Keratinocyte (primary cell): ENCODE measurements around the gene DDX41. TPM values are rescaled to one million over a fixed set of nuclear protein-coding genes. Genes with fewer than 3 reads are reported as not detected.

Experiments used
- DNase-seq: peaks from one replicate; pipeline ENCODE4 v3.0.0-alpha.2; 2011; ENCODE audit warnings: low read depth, missing footprints, low spot score
- FAIRE-seq: peaks from 2 replicates; lab custom pipeline; 2011; peaks lifted over from hg19 to GRCh38; lab: Jason Lieb, UNC
- H2AFZ ChIP-seq: 2 replicates; pipeline ENCODE4 v1.6.0; 2012; ENCODE audit warnings: low read length, control low read depth, inconsistent platforms; ENCODE audit not compliant: control insufficient read depth
- H3K27ac ChIP-seq: 2 replicates; pipeline ENCODE4 v1.5.1; 2011; ENCODE audit warnings: low read length; ENCODE audit not compliant: control insufficient read depth, insufficient read depth
- H3K27me3 ChIP-seq: 3 replicates; pipeline ENCODE4 v1.6.0; 2011; ENCODE audit warnings: low read length; ENCODE audit not compliant: control insufficient read depth, insufficient read depth; ENCODE audit errors: extremely low read depth
- H3K36me3 ChIP-seq, 2 experiments: 2 replicates in 1 of 2; 3 replicates in 1 of 2; pipeline ENCODE4 v1.5.1; 2011; ENCODE audit warnings: low read length in 2 of 2, mild to moderate bottlenecking in 1 of 2; ENCODE audit not compliant: control insufficient read depth in 2 of 2, insufficient read depth in 2 of 2; ENCODE audit errors: extremely low read depth in 1 of 2
- H3K4me1 ChIP-seq: 3 replicates; pipeline ENCODE4 v1.5.1; 2011; ENCODE audit warnings: low read length; ENCODE audit not compliant: control insufficient read depth, insufficient read depth; ENCODE audit errors: extremely low read depth
- H3K4me2 ChIP-seq: 3 replicates; pipeline ENCODE4 v1.6.0; 2011; ENCODE audit warnings: low read depth, low read length; ENCODE audit not compliant: control insufficient read depth, insufficient read depth; ENCODE audit errors: extremely low read depth
- H3K4me3 ChIP-seq, 3 experiments: fragments of 200-600 bp in 1 of 3; sonication (generic) in 1 of 3; 2 replicates in 2 of 3; 3 replicates in 1 of 3; pipeline ENCODE4 v1.5.1; 2011 to 2016; ENCODE audit warnings: low read length in 3 of 3, mild to moderate bottlenecking in 3 of 3, control low read depth in 2 of 3, inconsistent platforms in 1 of 3, low read depth in 1 of 3, mixed read lengths in 1 of 3, mixed run types in 1 of 3, moderate library complexity in 1 of 3; ENCODE audit not compliant: control insufficient read depth in 2 of 3, insufficient read depth in 2 of 3; ENCODE audit errors: extremely low read depth in 1 of 3
- H3K79me2 ChIP-seq: 2 replicates; pipeline ENCODE4 v1.6.0; 2012; ENCODE audit warnings: low read length; ENCODE audit not compliant: control insufficient read depth, insufficient read depth
- H3K9ac ChIP-seq: 3 replicates; pipeline ENCODE4 v1.6.0; 2011; ENCODE audit warnings: low read length; ENCODE audit not compliant: control insufficient read depth, insufficient read depth; ENCODE audit errors: extremely low read depth
- H3K9me1 ChIP-seq: 3 replicates; pipeline ENCODE4 v1.6.0; 2011; ENCODE audit warnings: low read length; ENCODE audit not compliant: control insufficient read depth, insufficient read depth; ENCODE audit errors: extremely low read depth
- H3K9me3 ChIP-seq: 2 replicates; pipeline ENCODE4 v1.5.1; 2012; ENCODE audit warnings: low read depth, low read length; ENCODE audit not compliant: control insufficient read depth
- H4K20me1 ChIP-seq: 3 replicates; pipeline ENCODE4 v1.6.0; 2011; ENCODE audit warnings: low read length; ENCODE audit not compliant: control insufficient read depth, insufficient read depth; ENCODE audit errors: extremely low read depth
- EZH2 ChIP-seq: IDR thresholded peaks from one replicate; pipeline ENCODE4 v1.6.1; 2012; ENCODE audit warnings: inconsistent platforms, mild to moderate bottlenecking, low read length, moderate library complexity
- dilution Hi-C: fragments of 300-500 bp; cut with MboI; formaldehyde crosslinking; loops from one replicate; pipeline ENCODE4 v1.7.0; 2020; ENCODE audit warnings: low sequenced_read_pairs; ENCODE audit not compliant: extremely low pct_ligation_motif_present
- polyA plus RNA-seq, 5 experiments: library from polyadenylated mRNA; depleted of rRNA in 3 of 5; stranded (reverse) in 3 of 5; stranded (forward) in 1 of 5; unstranded in 1 of 5; fragments of >200 nt; gene quantifications; 1 replicate in 1 of 5; 2 replicates in 3 of 5; 3 replicates in 1 of 5; pipeline versions ENCODE4 v1.2.1 to v1.2.3, GENCODE V29; 2011 to 2012; ENCODE audit warnings: missing spikeins in 2 of 5, low read depth in 1 of 5, low replicate concordance in 1 of 5
- TF ChIP-seq, protein P1 (sequence below), 3 experiments: IDR thresholded peaks in 1 of 3; conservative IDR thresholded peaks in 1 of 3; optimal IDR thresholded peaks in 1 of 3; 2 replicates in 2 of 3; 3 replicates in 1 of 3; pipeline versions ENCODE3 to v1.5.1; 2011; ENCODE audit warnings: low read length in 3 of 3, mild to moderate bottlenecking in 3 of 3, moderate library complexity in 2 of 3, control low read depth in 1 of 3, inconsistent platforms in 1 of 3; ENCODE audit not compliant: insufficient read depth in 2 of 3; ENCODE audit errors: extremely low read depth in 1 of 3

Gene DDX41
- polyA plus RNA-seq, 1 donor (not counting 4 experiments of a cell fraction or from before 2014, with no cell fraction given) = 71.3 TPM

DNA sequence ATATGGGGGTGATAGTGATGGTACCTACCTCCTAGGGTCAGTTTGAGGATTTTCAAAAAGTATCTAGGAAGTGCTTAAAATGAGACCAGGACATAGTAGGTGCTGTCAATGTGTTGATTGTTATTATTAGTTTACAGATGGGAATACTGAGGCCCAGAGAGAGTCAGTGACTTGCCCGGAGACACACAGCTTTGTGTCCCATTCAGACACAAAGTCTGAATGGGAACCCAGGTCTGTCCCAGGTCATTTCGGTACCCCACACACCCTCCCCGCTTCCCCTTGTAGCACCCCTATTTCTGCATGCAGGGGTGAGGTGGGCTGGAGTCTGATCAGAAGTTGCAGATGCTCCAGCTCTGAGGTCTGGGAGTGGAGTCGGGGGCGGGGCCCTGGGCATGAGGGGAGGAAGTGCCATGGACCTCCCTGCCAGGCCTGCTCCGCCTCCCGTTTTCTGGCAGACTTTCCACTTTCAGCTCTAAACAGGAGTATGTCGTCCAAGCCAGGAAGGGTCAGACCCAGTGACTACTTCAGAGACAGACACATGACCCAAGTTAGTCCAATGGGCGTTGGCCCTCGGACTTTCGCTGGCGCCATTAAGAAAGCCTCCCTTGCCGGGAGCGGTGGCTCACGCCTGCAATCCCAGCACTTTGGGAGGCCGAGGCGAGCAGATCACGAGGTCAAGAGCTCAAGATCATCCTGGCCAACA, 40.1 kb downstream of the DDX41 start:
- Histone ChIP-seq H3K27ac (no peak overlapping the region), H3K4me2 (no peak overlapping the region), H4K20me1 (no peaks in the 10 kb centered on the region), H2AFZ (no peak overlapping the region), H3K9me3 (no peaks in the 10 kb centered on the region), H3K9me1 (no peaks in the 10 kb centered on the region), H3K36me3 (peaks cover 3 to 4% of the 10 kb centered on the region in 2 experiments), H3K4me1 (peaks cover 17% of the 10 kb centered on the region), H3K27me3 (no peaks in the 10 kb centered on the region), H3K4me3 (no peak overlapping the region), H3K9ac (no peak overlapping the region), H3K79me2 (peaks cover 6% of the 10 kb centered on the region)
- FAIRE-seq = no peak
- DNase-seq = no peak
- TF ChIP-seq, protein P1, sequence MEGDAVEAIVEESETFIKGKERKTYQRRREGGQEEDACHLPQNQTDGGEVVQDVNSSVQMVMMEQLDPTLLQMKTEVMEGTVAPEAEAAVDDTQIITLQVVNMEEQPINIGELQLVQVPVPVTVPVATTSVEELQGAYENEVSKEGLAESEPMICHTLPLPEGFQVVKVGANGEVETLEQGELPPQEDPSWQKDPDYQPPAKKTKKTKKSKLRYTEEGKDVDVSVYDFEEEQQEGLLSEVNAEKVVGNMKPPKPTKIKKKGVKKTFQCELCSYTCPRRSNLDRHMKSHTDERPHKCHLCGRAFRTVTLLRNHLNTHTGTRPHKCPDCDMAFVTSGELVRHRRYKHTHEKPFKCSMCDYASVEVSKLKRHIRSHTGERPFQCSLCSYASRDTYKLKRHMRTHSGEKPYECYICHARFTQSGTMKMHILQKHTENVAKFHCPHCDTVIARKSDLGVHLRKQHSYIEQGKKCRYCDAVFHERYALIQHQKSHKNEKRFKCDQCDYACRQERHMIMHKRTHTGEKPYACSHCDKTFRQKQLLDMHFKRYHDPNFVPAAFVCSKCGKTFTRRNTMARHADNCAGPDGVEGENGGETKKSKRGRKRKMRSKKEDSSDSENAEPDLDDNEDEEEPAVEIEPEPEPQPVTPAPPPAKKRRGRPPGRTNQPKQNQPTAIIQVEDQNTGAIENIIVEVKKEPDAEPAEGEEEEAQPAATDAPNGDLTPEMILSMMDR (optimal IDR thresholded peaks at IDR 0.05 in 1 of 3, IDR thresholded peaks at IDR 0.05 in 1 of 3, conservative IDR thresholded peaks at IDR 0.05 in 1 of 3; ENCODE audit: extremely low read depth in 1 of 3, insufficient read depth in 2 of 3, low read length in 3 of 3) = no peak
- TF ChIP-seq EZH2 = no peak
- dilution Hi-C loops = no loop called here

DNA sequence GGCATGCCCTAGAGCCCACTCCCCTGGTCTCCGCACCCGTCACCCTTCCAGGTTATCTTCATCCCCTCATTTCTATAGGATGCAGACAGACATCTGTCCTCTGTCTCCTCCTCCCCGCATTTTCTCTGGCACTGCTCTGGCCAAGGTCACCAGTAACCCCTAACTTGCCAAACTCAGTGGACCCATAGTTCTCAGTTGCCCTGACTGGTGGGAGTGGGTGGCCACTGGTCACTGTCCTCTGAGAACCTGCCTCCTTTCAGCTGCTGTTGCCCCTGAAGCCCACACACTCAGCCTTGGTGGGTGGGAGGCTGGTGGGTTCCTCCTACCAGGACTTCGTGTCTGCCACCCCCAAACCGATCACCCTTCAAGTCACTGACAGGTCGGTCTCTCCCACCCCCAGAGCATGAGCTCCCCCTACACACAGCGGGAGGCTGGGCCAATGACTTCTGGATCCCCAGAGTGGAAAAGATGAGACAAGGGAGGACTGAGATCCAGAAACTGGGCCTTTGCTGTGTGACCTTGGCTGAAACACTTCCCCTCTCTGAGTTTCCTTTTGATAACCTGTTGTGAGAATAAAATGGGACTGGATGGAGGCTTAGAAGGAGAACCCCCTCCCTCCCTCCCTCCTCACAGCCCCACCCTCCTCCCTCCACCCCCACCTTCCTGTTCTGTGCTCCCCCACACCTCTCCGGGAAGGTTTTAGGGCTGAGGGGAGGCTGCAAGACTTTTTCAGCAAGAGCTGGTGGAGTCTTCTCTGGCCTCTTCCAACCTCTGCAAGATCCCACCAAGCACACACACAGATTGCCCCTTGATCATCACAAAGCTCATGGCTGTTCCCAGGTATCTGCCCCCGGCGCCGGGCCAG, 41.0 kb downstream of the DDX41 start:
- H4K20me1 ChIP-seq = no peaks in the 10 kb centered on the region
- TF ChIP-seq, protein P1 (optimal IDR thresholded peaks at IDR 0.05 in 1 of 3, IDR thresholded peaks at IDR 0.05 in 1 of 3, conservative IDR thresholded peaks at IDR 0.05 in 1 of 3; ENCODE audit: extremely low read depth in 1 of 3, insufficient read depth in 2 of 3, low read length in 3 of 3) = no peak
- no peak for TF ChIP-seq EZH2
- no peak overlapping the region for H3K4me2 ChIP-seq
- no peaks in the 10 kb centered on the region for H3K9me3 ChIP-seq
- no peak for DNase-seq
- dilution Hi-C loops = no loop called here
- H3K9me1 ChIP-seq = no peaks in the 10 kb centered on the region
- H2AFZ ChIP-seq = no peak overlapping the region
- H3K27ac ChIP-seq = no peak overlapping the region
- peaks cover 0 to 2% of the 10 kb centered on the region in 2 experiments for H3K36me3 ChIP-seq
- FAIRE-seq = no peak
- H3K4me1 ChIP-seq = peaks cover 25% of the 10 kb centered on the region
- H3K4me3 ChIP-seq = no peak overlapping the region
- no peak overlapping the region for H3K9ac ChIP-seq
- no peaks in the 10 kb centered on the region for H3K27me3 ChIP-seq
- peaks cover 10% of the 10 kb centered on the region for H3K79me2 ChIP-seq
